ENCODE data around the gene SLC22A23. TPM values are rescaled to one million over a fixed set of nuclear protein-coding genes. Genes with fewer than 3 reads are reported as not detected.

SLC22A23 gene
- polyA plus RNA-seq, 1 donor (not counting 4 experiments of a cell fraction or from before 2014, with no cell fraction given): 4.3 TPM

GRCh38 chr6:3363296-3364025, 93.4 kb downstream of the SLC22A23 start:
- Histone ChIP-seq H2AFZ (ENCODE audit: control insufficient read depth, low read length) (no peak overlapping the region), H3K9ac (ENCODE audit: control insufficient read depth, extremely low read depth, insufficient read depth, low read length) (peak overlapping the region; percentile 26), H3K27me3 (ENCODE audit: control insufficient read depth, extremely low read depth, insufficient read depth, low read length) (no peaks in the 10 kb centered on the region), H3K9me1 (ENCODE audit: control insufficient read depth, extremely low read depth, insufficient read depth, low read length) (peaks cover 4% of the 10 kb centered on the region), H3K36me3 (ENCODE audit: control insufficient read depth in 2 of 2, extremely low read depth in 1 of 2, insufficient read depth in 2 of 2, low read length in 2 of 2) (peaks cover 0 to 1% of the 10 kb centered on the region in 2 experiments), H3K4me2 (ENCODE audit: control insufficient read depth, extremely low read depth, insufficient read depth, low read depth, low read length) (peak overlapping the region; percentile 70), H4K20me1 (ENCODE audit: control insufficient read depth, extremely low read depth, insufficient read depth, low read length) (no peaks in the 10 kb centered on the region), H3K9me3 (ENCODE audit: control insufficient read depth, low read depth, low read length) (no peaks in the 10 kb centered on the region), H3K79me2 (ENCODE audit: control insufficient read depth, insufficient read depth, low read length) (no peaks in the 10 kb centered on the region), H3K27ac (ENCODE audit: control insufficient read depth, insufficient read depth, low read length) (peak overlapping the region; percentile 16), H3K4me3 (ENCODE audit: control insufficient read depth in 2 of 3, extremely low read depth in 1 of 3, insufficient read depth in 2 of 3, low read depth in 1 of 3, low read length in 3 of 3) (peak overlapping the region in 2 of 3 experiments; percentile 13 to 17), H3K4me1 (ENCODE audit: control insufficient read depth, extremely low read depth, insufficient read depth, low read length) (peaks cover 33% of the 10 kb centered on the region)
- TF ChIP-seq EZH2 (IDR thresholded peaks at IDR 0.05; ENCODE audit: low read length): no peak
- TF ChIP-seq, protein P1, sequence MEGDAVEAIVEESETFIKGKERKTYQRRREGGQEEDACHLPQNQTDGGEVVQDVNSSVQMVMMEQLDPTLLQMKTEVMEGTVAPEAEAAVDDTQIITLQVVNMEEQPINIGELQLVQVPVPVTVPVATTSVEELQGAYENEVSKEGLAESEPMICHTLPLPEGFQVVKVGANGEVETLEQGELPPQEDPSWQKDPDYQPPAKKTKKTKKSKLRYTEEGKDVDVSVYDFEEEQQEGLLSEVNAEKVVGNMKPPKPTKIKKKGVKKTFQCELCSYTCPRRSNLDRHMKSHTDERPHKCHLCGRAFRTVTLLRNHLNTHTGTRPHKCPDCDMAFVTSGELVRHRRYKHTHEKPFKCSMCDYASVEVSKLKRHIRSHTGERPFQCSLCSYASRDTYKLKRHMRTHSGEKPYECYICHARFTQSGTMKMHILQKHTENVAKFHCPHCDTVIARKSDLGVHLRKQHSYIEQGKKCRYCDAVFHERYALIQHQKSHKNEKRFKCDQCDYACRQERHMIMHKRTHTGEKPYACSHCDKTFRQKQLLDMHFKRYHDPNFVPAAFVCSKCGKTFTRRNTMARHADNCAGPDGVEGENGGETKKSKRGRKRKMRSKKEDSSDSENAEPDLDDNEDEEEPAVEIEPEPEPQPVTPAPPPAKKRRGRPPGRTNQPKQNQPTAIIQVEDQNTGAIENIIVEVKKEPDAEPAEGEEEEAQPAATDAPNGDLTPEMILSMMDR (optimal IDR thresholded peaks at IDR 0.05 in 1 of 3, IDR thresholded peaks at IDR 0.05 in 1 of 3, conservative IDR thresholded peaks at IDR 0.05 in 1 of 3; ENCODE audit: extremely low read depth in 1 of 3, insufficient read depth in 2 of 3, low read length in 3 of 3): no peak
- peak; percentile 65 for FAIRE-seq
- dilution Hi-C loops (cut with MboI; ENCODE audit: extremely low pct_ligation_motif_present, low sequenced_read_pairs): no loop called here
- peak; percentile 45 for DNase-seq (ENCODE audit: low read depth, low spot score)

DNA sequence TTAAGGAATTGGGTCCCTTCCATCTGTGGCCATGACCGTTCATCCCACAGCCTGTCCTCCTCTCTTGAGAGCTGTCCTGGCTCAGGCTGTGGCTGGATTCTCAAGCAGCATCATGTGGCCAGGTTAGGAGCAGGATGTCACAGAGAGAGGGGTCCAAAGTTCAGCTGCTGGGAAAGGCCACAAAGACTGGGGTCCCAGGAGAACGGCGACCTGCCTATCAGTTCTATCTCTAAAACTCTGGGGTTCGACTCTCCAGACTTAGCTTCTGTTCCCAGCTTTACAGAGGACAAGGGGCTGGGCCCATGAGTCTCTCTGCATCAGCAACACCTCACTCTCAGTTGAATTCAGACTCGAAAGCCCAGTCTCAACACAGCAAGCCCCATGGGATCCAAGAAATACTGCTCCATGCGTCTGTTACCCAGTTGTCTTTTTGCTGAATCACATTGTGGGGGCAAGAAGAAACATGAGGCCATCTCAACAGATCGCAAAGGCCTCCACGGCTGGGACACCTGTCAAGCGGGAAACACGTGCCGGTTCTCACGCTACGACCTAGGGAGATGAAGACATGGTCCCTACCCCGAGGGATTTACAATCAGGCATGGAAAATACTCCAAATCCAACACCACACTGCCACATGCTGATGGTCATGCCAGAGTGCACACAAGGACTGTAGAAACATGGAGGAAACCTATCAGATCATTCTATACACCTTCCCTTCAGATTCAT, 95.4 kb downstream of the SLC22A23 start:
- no peaks in the 10 kb centered on the region for H3K9me3 ChIP-seq (ENCODE audit: control insufficient read depth, low read depth, low read length)
- DNase-seq (ENCODE audit: low read depth, low spot score) (no peak), FAIRE-seq (no peak)
- H3K9ac ChIP-seq (ENCODE audit: control insufficient read depth, extremely low read depth, insufficient read depth, low read length): no peak overlapping the region
- H3K4me1 ChIP-seq (ENCODE audit: control insufficient read depth, extremely low read depth, insufficient read depth, low read length): peaks cover 34% of the 10 kb centered on the region
- H3K27me3 ChIP-seq (ENCODE audit: control insufficient read depth, extremely low read depth, insufficient read depth, low read length): no peaks in the 10 kb centered on the region
- dilution Hi-C loops (cut with MboI; ENCODE audit: extremely low pct_ligation_motif_present, low sequenced_read_pairs): no loop called here
- H3K4me2 ChIP-seq (ENCODE audit: control insufficient read depth, extremely low read depth, insufficient read depth, low read depth, low read length): no peak overlapping the region
- no peaks in the 10 kb centered on the region for H4K20me1 ChIP-seq (ENCODE audit: control insufficient read depth, extremely low read depth, insufficient read depth, low read length)
- H3K36me3 ChIP-seq (ENCODE audit: control insufficient read depth in 2 of 2, extremely low read depth in 1 of 2, insufficient read depth in 2 of 2, low read length in 2 of 2): peaks cover 0 to 1% of the 10 kb centered on the region in 2 experiments
- H3K79me2 ChIP-seq (ENCODE audit: control insufficient read depth, insufficient read depth, low read length): no peaks in the 10 kb centered on the region
- H2AFZ ChIP-seq (ENCODE audit: control insufficient read depth, low read length): no peak overlapping the region
- H3K4me3 ChIP-seq (ENCODE audit: control insufficient read depth in 2 of 3, extremely low read depth in 1 of 3, insufficient read depth in 2 of 3, low read depth in 1 of 3, low read length in 3 of 3): no peak overlapping the region
- H3K27ac ChIP-seq (ENCODE audit: control insufficient read depth, insufficient read depth, low read length): no peak overlapping the region
- TF ChIP-seq, protein P1 (optimal IDR thresholded peaks at IDR 0.05 in 1 of 3, IDR thresholded peaks at IDR 0.05 in 1 of 3, conservative IDR thresholded peaks at IDR 0.05 in 1 of 3; ENCODE audit: extremely low read depth in 1 of 3, insufficient read depth in 2 of 3, low read length in 3 of 3): no peak
- no peak for TF ChIP-seq EZH2 (IDR thresholded peaks at IDR 0.05; ENCODE audit: low read length)
- peaks cover 4% of the 10 kb centered on the region for H3K9me1 ChIP-seq (ENCODE audit: control insufficient read depth, extremely low read depth, insufficient read depth, low read length)

Data from keratinocyte (primary cell).